Activated CD8-positive, alpha-beta memory T cell treated with anti-CD3 and anti-CD28 coated beads for 36 hours (primary cell): ENCODE results near the gene GCK. TPM values are rescaled to one million over a fixed set of nuclear protein-coding genes. Genes with fewer than 3 reads are reported as not detected.

Experiments
- CTCF ChIA-PET: fragments of 350-600 bp; sonication (Branson Sonifier 250); formaldehyde crosslinking; loops from one replicate; lab custom pipeline; 2021; ENCODE audit warnings: antibody characterized with exemption; lab: Charles Lee
- POLR2A ChIA-PET: fragments of 350-600 bp; sonication (Branson Sonifier 250); formaldehyde crosslinking; loops from one replicate; lab custom pipeline; 2021; ENCODE audit warnings: antibody characterized with exemption; lab: Charles Lee
- total RNA-seq, 2 experiments: library from RNA; stranded (reverse); gene quantifications; one replicate each; pipeline ENCODE4 v1.2.3, GENCODE V29; 2021

Gene GCK
- total RNA-seq, 2 experiments from 2014 or later, result 1.4 to 1.8 TPM

DNA sequence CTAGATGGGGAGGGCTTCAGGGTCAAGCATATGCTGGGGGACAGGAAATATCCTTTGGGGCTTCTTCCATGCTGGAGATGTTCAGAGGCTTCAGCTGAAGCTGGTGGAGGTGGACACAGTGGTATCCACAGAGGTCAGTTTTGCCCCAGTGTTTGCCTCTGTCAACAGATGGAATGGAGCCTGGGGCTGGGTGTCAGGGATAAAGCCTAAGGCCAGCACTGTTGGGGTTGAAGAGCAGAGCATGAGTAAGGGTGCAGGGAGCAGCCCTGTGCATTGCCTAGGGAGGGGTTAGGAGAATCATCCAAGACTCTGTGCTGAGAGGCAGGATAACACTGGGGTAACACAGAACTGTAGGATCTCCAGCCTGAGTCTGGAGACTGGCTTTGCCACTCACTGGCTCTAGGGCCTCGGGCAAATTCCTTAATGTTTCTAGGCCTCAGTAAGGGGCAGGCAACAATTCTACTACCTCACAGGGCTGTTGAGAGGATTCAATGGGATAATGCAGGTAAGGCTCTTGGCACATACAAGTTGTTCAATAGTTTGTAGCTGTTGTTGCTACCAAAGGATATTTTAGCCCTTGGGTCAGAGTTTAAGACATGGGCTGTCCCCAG, 26.3 kb downstream of the GCK start:
- CTCF ChIA-PET, result interaction anchor here (0.8 kb wide), 1 partner anchor 8 kb away, joined by 3 read pairs; no protein-coding TSS in a partner anchor
- POLR2A ChIA-PET, result no interaction called here

DNA sequence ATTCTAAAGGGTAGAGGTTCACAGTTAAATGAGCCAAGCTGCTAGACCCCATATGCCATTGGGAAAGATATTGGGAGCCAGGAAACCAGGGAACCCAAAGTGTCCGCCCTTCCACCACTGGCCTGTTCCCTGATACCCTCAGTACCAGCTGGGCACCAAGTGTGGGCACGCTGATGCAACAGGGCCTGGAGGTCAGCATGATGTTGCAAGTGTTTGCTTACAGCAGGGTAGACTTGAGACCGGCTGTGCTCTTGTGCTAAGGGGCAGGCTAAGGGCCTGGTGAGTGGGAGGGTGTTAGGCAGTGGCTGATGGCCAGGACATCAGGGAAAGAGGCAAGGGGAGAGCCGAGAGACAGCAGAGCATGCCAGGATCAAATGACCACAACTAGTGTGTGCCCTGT, 27.1 kb downstream of the GCK start:
- CTCF ChIA-PET, result no interaction called here
- POLR2A ChIA-PET, result no interaction called here

DNA sequence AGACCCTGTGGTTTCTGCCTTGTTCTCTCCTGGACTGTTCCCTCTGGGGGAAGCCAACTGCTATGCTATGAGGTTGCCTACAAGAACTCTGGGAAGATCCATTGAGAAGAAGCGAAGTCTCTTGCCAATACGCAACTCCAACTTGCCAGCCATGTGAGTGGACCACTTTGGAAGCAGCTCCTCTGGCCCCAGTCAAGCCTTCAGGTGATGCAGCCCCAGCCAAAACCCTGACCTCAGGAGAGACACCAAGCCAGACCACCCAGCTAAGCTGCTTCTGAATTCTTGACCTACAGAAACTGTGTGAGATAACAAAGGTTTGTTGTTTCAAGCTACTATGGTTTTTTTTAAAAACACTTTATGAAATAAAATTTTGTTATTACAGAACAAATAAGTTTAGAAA, 27.9 kb downstream of the GCK start:
- CTCF ChIA-PET, result no interaction called here

DNA sequence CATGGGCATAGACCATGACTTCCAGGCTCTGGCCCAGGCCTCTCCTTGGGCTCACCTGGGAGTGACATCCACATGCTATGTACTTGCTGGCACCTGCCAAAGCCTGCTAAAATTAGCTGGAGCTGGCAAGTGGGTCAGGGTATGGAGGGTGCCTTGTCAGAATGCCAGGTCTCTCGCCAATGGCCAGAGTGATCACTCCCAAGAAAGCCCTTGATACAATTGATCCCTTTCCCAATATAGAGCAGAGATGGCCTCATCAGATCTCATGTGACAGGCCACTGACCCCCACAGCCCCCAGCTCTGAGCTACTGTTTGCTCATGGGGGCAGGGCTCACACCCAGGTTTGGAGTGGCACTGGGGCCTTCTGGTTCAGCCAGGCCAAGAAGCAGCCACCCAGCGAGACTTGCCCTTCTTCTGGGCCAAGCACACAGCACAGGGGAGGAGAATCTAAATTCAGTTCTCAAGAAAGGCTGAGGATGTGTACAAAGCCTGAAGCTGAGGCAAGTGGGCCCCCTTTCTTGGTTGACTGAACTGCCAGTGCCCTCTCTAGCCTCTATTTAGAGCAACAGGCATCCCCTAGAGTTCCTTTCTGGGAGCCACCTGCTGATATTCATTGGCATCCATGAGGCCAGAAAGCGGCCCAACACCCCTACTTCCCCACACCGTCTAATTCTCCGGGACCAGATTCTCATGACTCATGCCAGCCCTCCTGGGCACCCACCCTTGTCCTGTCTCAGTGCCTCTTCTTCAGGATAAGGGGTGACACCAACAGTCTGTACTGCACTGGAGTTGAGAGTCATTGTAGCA, 29.2 kb downstream of the GCK start:
- ChIA-PET POLR2A (no interaction called here), CTCF (no interaction called here)

More for the DNA sequence above, 27.9 kb downstream of the GCK start:
- POLR2A ChIA-PET, result no interaction called here

DNA sequence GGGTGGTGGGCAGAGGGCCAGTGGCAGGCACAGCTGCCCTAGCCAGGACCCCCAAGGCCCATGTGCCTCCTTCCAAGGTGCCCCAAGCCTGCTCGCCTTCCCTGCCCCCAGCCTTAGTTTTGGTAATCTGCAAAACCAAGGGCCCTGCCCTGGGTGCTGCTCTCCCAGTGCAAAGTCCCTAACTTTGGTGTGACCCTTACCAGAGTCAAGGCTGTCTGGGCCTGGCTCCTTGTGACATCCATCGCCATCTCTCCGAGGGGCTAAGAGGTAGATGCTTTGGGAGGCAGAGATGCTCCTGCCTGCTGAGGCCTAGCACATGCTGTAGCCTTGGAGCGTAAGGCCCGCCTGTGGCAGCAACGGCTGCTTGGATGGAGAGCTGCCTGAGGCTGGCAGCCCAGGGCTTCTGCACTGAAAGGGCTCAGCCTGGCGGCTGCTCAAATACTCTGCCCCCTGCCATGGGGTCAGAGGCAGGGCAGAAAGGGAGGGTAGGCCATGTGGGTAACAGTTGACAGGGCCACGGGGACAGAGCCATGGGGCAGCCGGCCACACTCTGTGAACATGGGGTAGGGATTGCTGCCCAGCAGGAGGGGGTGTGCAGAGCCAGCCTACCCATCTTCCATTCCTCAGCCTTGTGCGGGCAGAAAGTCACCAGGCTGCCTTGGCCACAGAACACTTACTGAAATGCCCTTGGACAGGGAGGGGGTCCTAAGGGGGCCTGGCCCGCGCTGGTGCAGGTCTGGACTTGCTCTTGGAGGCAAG, 30.2 kb downstream of the GCK start:
- ChIA-PET POLR2A (no interaction called here), CTCF (no interaction called here)

DNA sequence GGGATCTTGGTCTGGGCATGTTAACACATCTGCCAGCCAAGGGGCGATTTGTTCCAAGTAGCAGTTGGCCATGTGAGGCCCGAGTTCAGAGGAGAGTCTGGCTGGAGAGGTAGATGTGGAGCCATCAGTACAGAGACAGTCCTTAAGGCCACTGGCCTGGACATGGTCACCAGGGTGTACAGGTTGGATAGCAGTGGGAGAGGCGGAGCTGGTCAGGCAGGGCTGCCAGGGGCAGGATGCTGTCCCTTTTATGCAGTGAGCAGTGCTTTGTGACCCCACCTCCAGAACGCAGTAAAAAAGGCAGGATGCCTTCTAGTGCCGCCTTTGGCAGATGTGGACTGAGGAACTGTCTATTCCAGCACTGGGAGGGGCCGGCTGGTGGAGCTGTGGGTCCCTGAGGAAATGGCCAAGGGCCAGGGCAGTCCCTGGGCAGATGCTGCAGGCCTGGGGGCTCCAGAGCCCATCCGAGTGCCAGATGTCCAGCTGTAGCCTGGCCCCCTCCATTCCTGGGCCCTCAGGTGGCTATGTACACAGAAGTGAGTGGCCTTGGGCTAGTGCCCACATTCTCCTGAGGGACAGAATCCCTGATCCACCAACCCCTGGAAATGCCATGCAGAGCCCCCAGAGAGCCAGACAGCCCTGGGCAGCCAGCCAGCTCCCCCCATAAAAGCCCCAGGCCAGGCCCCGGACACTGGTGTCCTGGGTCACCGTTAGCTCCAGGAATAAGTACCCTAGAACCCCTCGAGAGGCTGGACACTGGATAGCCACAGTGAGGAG, 31.0 kb downstream of the GCK start:
- CTCF ChIA-PET, result no interaction called here
- POLR2A ChIA-PET, result no interaction called here

DNA sequence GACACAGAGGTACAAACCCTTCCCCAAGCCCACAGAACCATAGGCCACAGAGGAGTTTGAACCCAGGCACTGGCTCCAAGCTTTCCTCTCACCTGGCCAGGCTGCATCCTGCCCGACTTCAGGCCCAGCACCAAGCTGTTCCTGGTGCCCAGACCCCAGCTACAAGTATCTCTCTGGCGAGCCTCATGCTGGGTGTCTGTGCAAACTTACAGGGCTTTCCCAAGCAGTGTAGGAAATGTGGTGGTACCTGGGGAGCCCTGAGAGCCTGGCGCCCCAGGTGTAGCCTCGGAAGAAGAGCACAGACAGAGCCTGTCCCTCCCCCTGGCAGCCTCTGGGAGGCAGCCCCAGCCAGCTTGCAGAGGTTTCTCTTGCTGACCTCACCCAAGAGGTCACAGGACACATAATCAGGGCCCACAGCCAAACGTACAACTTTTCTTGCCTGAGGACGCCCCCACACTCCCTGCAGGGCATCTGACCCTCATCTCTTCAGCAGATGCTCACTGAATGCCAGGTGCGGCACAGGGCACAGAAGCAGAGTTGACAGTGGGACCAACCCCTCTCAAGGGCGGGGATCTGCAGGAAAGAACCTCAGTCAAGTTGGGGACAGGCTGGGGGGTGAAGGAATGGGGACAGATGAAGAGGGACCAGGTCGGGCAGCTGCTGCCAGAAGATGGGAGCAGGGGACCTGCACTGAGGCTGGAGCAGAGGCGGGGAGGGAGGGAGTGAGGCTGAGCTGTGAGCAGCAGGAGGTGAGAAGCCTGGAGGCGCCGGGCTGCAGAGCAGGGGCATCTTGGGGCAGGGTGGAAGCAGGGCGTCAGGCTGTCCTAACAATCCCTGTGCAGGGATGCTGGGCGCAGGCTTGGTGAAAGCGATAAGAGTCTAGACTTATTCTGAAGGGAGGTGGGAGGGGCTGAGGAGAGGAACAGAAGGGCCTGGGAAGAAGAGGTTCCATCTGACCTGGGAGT, 31.8 kb downstream of the GCK start:
- CTCF ChIA-PET, result no interaction called here
- POLR2A ChIA-PET, result no interaction called here

DNA sequence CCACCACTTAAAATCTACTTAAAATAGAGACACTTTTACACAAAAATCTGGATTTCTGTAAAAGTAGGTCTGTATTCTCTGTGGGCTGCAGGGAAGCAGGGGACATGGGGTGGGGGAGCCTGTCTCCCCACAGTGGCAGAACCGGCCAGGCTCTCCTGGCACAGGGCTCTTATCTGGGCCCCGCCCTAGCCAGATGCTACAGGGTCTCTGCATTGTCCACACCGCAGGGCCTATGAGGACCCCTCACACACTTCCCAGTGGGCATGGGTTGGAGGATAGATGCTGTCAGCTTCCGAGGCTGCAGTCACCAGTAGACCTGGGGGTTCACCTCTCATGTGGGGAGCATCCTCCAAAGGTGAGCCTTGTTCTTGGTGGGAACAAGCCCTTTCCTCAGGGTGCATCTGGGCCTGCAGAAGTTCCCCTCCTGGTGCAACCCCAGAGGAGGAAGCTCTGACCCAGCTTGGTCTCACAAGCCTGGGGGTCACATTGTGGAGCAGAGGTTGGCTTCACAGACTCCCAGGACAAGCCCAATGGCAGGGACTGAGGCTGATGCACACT, 32.7 kb downstream of the GCK start:
- ChIA-PET POLR2A (no interaction called here), CTCF (no interaction called here)

DNA sequence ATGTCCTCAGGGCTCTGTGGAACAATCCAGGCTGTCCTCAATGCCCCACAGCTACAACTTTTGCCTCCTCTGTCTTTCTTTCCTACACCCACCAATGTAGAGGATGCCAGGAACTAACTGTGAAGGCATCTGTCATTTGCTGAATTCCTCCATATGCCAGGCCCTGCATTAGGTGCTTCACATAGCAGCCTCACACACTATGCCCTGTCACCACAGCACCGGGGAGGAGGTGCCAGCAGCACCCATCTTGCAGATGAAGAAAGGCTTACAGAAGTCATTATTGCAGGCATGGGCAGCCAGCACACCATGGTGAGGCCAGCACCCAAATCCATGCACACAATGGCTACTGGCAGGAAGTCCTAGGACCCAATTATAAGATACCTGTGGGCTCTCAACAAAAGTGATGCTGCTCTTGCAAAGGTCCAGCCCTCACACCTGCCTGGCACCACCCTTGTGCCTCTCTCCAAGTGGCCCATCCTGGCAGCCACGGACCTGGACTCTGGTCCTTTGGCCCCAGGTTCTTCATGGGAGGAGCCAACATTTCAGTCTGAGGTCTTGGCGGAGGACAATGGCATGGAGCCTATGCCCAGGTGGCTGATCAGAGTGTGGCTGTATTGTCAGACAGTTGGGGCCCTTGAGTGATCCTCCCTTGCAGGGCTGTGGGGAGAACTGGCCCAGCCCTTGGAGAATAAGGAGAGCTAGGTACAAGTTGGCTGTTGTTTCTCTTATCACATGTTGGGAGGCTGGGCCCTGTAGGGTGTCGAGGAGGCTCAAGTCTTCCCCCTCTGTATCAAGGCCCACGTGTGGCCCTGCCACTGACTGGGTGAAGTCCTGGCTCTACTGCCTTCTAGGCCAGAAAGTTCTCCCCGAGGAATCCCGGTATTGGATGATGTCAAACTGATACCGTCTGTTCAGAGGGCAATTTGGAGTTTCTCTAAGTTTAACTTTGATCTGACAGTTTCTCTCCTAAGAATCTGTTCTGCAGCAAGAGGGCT, 33.8 kb downstream of the GCK start:
- ChIA-PET CTCF (interaction anchor here (1.0 kb wide), 1 partner anchor 8 kb away, joined by 3 read pairs; no protein-coding TSS in a partner anchor), POLR2A (no interaction called here)

DNA sequence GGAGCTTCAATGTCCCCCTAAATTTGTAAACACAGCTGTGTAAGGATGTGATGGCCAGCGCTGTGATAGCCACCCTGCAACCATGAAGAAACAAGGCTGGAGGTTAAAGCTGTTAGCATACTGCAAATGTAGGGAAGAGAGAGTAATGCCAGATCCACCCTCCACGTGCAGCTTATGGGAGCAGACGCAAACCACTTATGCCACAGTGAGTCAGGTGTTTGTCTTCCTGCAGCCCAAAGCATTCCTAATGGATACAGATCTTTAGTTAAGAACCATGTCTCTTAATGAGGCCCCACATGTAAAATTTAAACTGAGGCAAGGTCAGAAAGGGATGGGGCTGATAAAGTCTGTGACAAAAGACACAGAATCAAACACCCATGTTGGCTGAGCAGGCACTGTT, 34.5 kb downstream of the GCK start:
- CTCF ChIA-PET, result interaction anchor here (1.0 kb wide), 1 partner anchor 9 kb away, joined by 3 read pairs; no protein-coding TSS in a partner anchor
- POLR2A ChIA-PET, result no interaction called here

DNA sequence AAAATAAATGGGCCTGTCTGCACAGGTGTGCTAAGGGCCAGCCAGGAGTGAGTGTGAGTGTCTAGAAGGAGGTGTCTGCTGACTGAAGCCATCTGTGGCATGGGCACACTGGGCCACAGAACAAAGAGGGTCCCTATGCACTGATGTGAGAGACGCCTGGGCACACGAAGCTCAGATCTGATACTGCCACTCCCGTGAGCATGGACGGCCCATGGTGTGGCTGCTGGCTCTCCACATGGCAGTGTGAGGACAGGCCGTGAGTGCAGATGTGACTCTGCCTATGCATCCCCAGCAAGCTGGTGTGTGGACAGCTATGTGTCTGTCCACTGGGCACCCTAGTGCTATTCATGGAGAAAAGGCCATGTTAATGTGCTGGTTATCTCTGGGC, 35.3 kb downstream of the GCK start:
- CTCF ChIA-PET, result interaction anchor here (1.0 kb wide), 1 partner anchor 9 kb away, joined by 3 read pairs; no protein-coding TSS in a partner anchor

DNA sequence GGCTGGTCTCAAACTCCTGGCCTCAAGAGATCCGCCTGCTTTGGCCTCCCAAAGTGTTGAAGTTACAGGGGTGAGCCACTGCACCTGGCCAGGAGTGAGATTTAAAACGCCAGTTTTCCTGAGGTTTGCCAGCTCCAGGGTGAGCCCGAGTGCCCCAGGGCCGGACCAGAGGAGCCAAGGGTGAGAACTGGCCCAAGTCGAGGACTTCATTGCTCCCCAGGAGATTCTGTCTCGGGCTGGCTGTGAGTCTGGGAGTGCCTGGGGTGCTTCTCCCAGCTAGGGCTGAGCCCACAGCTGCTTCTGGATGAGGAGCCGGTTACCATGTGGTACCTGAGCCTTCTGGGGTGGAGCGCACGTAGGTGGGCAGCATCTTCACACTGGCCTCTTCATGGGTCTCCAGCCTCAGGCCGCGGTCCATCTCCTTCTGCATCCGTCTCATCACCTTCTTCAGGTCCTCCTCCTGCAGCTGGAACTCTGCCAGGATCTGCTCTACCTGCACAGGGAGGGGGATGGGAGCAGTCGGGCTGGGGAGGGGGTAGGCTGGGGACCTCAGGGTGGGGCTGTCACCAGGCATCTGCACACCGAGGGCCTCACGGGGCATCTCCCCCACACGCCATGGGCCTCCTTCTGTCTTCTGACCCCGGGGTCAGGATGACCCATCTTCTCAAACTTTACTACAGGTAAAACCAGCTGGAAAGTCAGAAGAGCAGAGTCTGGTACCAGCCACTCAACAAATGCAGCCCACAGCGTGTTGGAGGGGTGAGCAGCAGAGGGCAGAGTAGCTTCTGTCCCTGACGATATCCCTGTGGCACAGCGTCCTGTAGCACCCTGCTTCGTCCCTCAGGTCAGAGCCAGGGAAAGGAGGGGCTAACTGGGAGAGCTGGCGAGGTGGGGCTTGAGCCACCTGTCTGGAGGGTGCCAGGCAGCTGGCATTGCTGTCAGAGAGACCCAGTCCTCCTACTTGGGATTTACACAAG, 36.0 kb downstream of the GCK start:
- POLR2A ChIA-PET, result interaction anchor here (0.7 kb wide), 1 partner anchor 394 kb away, joined by 4 read pairs; no protein-coding TSS in a partner anchor
- CTCF ChIA-PET, result no interaction called here

More for the DNA sequence above, 35.3 kb downstream of the GCK start:
- POLR2A ChIA-PET, result interaction anchor here (0.7 kb wide), 1 partner anchor 394 kb away, joined by 4 read pairs; no protein-coding TSS in a partner anchor

DNA sequence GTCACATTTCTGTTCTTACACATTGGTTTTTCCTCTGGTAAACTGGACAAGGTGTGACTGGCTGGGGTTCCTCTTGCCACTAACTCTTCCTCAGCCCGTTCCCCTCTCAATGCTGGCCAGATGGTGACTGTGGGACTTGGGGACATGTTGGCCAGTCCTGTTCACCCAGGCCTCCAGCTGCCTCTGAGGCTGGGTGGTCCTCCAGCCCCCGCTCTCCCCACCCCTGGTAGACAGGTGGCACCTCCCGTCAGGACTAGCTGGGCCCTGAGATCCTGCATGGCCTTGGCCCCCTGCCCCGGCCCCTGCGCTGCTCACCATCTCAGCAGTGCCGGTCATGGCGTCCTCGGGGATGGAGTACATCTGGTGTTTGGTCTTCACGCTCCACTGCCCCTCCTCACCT, 37.3 kb downstream of the GCK start:
- POLR2A ChIA-PET, result no interaction called here
- CTCF ChIA-PET, result no interaction called here

DNA sequence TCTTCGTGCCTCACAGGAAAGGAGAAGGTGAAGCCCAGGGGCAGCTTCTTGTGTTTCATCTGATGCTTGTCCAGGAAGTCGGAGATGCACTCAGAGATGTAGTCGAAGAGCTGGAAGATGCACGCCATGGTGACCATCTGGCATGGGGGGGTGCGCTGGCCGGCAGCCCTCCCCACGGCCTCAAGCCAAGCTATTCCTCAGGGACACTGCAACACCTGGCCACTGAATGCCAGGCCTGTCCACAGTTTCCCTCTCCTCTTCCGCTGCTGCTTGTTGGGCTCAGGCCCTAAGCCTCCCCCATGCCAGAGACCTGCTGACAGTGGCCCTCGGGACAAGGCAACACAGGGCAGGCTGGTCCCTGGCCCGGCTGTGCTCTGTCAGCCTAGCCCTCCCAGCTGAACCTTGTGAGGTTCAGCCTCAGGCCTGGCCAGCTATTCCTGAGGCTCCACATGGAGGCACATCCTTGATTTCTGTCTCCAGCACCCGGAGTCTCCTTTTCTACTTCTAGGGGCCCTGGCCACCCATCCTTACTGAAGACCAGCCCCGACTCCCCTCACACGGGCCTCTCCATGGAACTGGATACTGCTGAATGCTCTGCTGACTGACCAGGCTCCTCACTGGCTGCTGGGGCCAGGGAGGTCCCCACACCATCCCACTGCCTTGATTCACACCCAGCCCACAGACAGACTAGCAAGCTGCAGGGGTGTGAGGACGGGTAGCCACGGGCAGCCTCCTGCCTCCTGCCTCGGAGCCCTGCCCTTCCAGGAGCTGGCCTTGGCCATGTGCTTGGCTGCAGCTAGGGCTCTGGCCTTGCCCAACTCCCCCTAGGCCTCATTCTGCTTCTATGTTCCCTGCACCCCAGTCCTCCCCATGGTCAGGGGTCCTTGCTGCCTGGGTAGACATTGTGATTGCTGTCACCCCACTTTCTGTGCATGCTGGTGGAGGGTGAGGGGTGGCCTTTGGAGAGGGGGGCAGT, 38.0 kb downstream of the GCK start:
- POLR2A ChIA-PET, result no interaction called here
- CTCF ChIA-PET, result no interaction called here

DNA sequence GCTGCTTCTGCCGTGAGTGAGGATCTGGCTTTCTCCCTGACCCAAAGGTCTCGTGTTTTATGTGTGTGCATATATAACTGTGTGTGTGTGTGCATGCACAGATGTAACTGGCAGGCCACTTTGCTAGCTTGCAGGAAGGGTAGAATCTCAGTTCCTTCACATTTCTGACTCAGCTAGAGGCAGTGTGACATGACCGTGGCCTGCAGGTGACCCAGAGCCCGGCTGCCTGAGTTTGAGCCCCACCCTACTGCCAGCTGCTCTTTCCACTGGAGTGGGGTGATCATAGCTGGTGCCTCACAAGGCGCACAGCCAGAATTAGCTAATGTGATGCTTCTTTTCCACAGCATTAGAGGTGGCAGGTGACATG, 38.8 kb downstream of the GCK start:
- CTCF ChIA-PET, result no interaction called here
- POLR2A ChIA-PET, result no interaction called here
